Loucy (cell line): ENCODE data around the gene RBM6.

Experiments
- H2AFZ ChIP-seq: fragments of 200-600 bp; sonication (generic); 2 replicates; pipeline ENCODE4 v1.6.0; 2016; ENCODE audit warnings: antibody characterized with exemption, mild to moderate bottlenecking, low read length, moderate library complexity
- H3F3A ChIP-seq: fragments of 200-600 bp; 2 replicates; pipeline ENCODE4 v1.6.0; 2016; ENCODE audit warnings: antibody characterized with exemption, low read depth, mild to moderate bottlenecking
- H3K27me3 ChIP-seq: fragments of 200-600 bp; sonication (generic); 2 replicates; pipeline ENCODE4 v1.6.1; 2014; ENCODE audit warnings: low read length, mild to moderate bottlenecking; ENCODE audit not compliant: insufficient read depth, poor library complexity, severe bottlenecking
- H3K36me3 ChIP-seq: fragments of 200-600 bp; sonication (generic); 2 replicates; pipeline ENCODE4 v1.6.1; 2016; ENCODE audit warnings: low read length; ENCODE audit not compliant: insufficient read depth
- H3K4me1 ChIP-seq: fragments of 200-600 bp; sonication (generic); 2 replicates; pipeline ENCODE4 v1.5.1; 2014; ENCODE audit warnings: low read length, mild to moderate bottlenecking; ENCODE audit not compliant: insufficient read depth, poor library complexity, severe bottlenecking
- H3K4me2 ChIP-seq: fragments of 200-600 bp; sonication (generic); 2 replicates; pipeline ENCODE4 v1.6.0; 2014; ENCODE audit warnings: antibody characterized with exemption, low read length, low read depth, mild to moderate bottlenecking; ENCODE audit not compliant: poor library complexity, severe bottlenecking
- H3K4me3 ChIP-seq: fragments of 200-600 bp; sonication (generic); 2 replicates; pipeline ENCODE4 v1.5.1; 2014; ENCODE audit warnings: low read length, mild to moderate bottlenecking, mixed read lengths; ENCODE audit not compliant: poor library complexity, severe bottlenecking
- H3K79me2 ChIP-seq: fragments of 200-600 bp; sonication (generic); 2 replicates; pipeline ENCODE4 v1.6.1; 2014; ENCODE audit warnings: low read length; ENCODE audit not compliant: insufficient read depth
- H3K9ac ChIP-seq: fragments of 200-600 bp; sonication (generic); 2 replicates; pipeline ENCODE4 v1.6.0; 2014; ENCODE audit warnings: mild to moderate bottlenecking, low read depth, low read length, moderate library complexity; ENCODE audit not compliant: poor library complexity, severe bottlenecking
- H3K9me2 ChIP-seq: fragments of 200-600 bp; sonication (generic); replicated peaks from 2 replicates; pipeline ENCODE4 v1.6.1; 2016; ENCODE audit warnings: low read depth, low read length, mixed read lengths
- H3K9me3 ChIP-seq: fragments of 200-600 bp; sonication (generic); 2 replicates; pipeline ENCODE4 v1.6.1; 2014; ENCODE audit warnings: mild to moderate bottlenecking, antibody characterized with exemption, low read length, low read depth; ENCODE audit not compliant: insufficient read depth
- H4K20me1 ChIP-seq: fragments of 200-600 bp; sonication (generic); 2 replicates; pipeline ENCODE4 v1.6.0; 2014; ENCODE audit warnings: antibody characterized with exemption, low read length, mild to moderate bottlenecking; ENCODE audit not compliant: insufficient read depth, poor library complexity, severe bottlenecking
- CTCF ChIP-seq: fragments of 200-600 bp; sonication (generic); conservative IDR thresholded peaks from 2 replicates; pipeline ENCODE4 v1.5.1; 2014; ENCODE audit warnings: mild to moderate bottlenecking, antibody characterized with exemption, low read length
- EZH2phosphoT487 ChIP-seq: fragments of 200-600 bp; IDR thresholded peaks from 2 replicates; pipeline ENCODE4 v1.6.1; 2018; ENCODE audit warnings: antibody characterized with exemption, mild to moderate bottlenecking, moderate library complexity, borderline replicate concordance

The RBM6 gene

GRCh38 chr3:49911611-49912010 lies 28.3 kb upstream of the RBM6 start:
- Histone ChIP-seq H3K36me3 (peaks cover 4% of the 10 kb centered on the region; the same call in 1 of the 2 replicates), H3F3A (no peaks in the 10 kb centered on the region), H3K27me3 (no peaks in the 10 kb centered on the region), H4K20me1 (no peaks in the 10 kb centered on the region), H2AFZ (no peak overlapping the region), H3K9me2 (no peaks in the 10 kb centered on the region), H3K79me2 (no peaks in the 10 kb centered on the region), H3K4me1 (no peaks in the 10 kb centered on the region), H3K9me3 (no peaks in the 10 kb centered on the region), H3K4me3 (no peak overlapping the region), H3K4me2 (no peak overlapping the region), H3K9ac (no peak overlapping the region)
- no peak for TF ChIP-seq EZH2phosphoT487
- no peak for TF ChIP-seq CTCF

- Histone ChIP-seq H3K9me2 (no peaks in the 10 kb centered on the region), H2AFZ (no peak overlapping the region), H4K20me1 (no peaks in the 10 kb centered on the region), H3K4me3 (no peak overlapping the region), H3F3A (no peaks in the 10 kb centered on the region), H3K79me2 (no peaks in the 10 kb centered on the region), H3K4me1 (no peaks in the 10 kb centered on the region), H3K9me3 (no peaks in the 10 kb centered on the region), H3K4me2 (no peak overlapping the region), H3K36me3 (peaks cover 4% of the 10 kb centered on the region; the same call in 1 of the 2 replicates), H3K27me3 (no peaks in the 10 kb centered on the region), H3K9ac (no peak overlapping the region)
- TF ChIP-seq EZH2phosphoT487 (no peak), CTCF (no peak)
These were observed 27.1 kb upstream of the RBM6 start for GRCh38 chr3:49912881-49913281.

GRCh38 chr3:49914906-49915305 lies 25.0 kb upstream of the RBM6 start:
- TF ChIP-seq CTCF (no peak), EZH2phosphoT487 (no peak)
- Histone ChIP-seq H3K9ac (no peak overlapping the region), H3K4me2 (no peak overlapping the region), H3K4me1 (no peaks in the 10 kb centered on the region), H3F3A (no peaks in the 10 kb centered on the region), H3K9me3 (no peaks in the 10 kb centered on the region), H2AFZ (no peak overlapping the region), H3K79me2 (no peaks in the 10 kb centered on the region), H3K36me3 (peaks cover 2% of the 10 kb centered on the region; the same call in 1 of the 2 replicates), H3K9me2 (no peaks in the 10 kb centered on the region), H3K27me3 (no peaks in the 10 kb centered on the region), H3K4me3 (no peak overlapping the region), H4K20me1 (no peaks in the 10 kb centered on the region)
